ENCODE data around the gene AKAP6.

DNA sequence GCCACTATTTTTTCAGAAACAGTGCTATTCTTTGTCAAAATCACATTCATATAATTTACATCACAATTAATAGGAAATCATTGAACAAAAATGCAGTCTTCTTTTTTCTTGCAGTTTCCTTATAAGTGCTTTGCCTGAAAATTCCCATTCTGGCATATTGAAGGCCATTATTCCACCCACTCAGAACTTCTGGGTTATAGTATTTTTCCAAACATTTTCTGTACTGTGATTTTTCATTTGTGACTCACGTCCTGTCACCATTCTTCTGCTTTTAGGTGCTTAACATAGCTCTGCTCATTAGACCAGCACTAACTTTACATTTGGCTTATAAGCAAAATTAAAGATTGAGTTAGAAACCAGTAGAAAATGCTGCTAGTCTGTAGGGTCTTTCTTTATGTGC lies 368.6 kb downstream of the AKAP6 start:
- TF ChIP-seq, protein P1, sequence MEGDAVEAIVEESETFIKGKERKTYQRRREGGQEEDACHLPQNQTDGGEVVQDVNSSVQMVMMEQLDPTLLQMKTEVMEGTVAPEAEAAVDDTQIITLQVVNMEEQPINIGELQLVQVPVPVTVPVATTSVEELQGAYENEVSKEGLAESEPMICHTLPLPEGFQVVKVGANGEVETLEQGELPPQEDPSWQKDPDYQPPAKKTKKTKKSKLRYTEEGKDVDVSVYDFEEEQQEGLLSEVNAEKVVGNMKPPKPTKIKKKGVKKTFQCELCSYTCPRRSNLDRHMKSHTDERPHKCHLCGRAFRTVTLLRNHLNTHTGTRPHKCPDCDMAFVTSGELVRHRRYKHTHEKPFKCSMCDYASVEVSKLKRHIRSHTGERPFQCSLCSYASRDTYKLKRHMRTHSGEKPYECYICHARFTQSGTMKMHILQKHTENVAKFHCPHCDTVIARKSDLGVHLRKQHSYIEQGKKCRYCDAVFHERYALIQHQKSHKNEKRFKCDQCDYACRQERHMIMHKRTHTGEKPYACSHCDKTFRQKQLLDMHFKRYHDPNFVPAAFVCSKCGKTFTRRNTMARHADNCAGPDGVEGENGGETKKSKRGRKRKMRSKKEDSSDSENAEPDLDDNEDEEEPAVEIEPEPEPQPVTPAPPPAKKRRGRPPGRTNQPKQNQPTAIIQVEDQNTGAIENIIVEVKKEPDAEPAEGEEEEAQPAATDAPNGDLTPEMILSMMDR (conservative IDR thresholded peaks at IDR 0.05; ENCODE audit: low read depth in 2 of 2), result no peak
- no peak for TF ChIP-seq NANOG (IDR thresholded peaks at IDR 0.05; ENCODE audit: borderline replicate concordance)

All from GM23338 (cell line).